Neural cell (in vitro differentiated cells): ENCODE results near the gene RASAL2.

Experiments used
- EP300 ChIP-seq: fragments of 450-650 bp; conservative IDR thresholded peaks from 2 replicates; pipeline ENCODE4 v1.6.1; 2014; ENCODE audit warnings: antibody characterized with exemption, mild to moderate bottlenecking, moderate library complexity; ENCODE audit not compliant: poor library complexity, severe bottlenecking
- EZH2 ChIP-seq: fragments of 200-600, 300-800 bp; shearing (Covaris generic), sonication (generic); IDR thresholded peaks from 2 replicates; pipeline ENCODE4 v1.6.1; 2014; ENCODE audit warnings: antibody characterized with exemption, low read length, borderline replicate concordance, mild to moderate bottlenecking; ENCODE audit not compliant: insufficient read depth, poor library complexity, severe bottlenecking
- POLR2AphosphoS5 ChIP-seq: IDR thresholded peaks from 2 replicates; pipeline ENCODE4 v1.6.1; 2012
- RAD21 ChIP-seq: fragments of 450-650 bp; conservative IDR thresholded peaks from 2 replicates; pipeline ENCODE4 v1.6.1; 2014; ENCODE audit warnings: antibody characterized with exemption, mild to moderate bottlenecking, moderate library complexity
- TAF1 ChIP-seq: IDR thresholded peaks from 2 replicates; pipeline ENCODE4 v1.6.1; 2012; ENCODE audit warnings: low read depth
- TF ChIP-seq, protein P1 (sequence below): fragments of 450-650 bp; IDR thresholded peaks from 2 replicates; pipeline ENCODE4 v1.5.1; 2014; ENCODE audit warnings: antibody characterized with exemption, mild to moderate bottlenecking, moderate library complexity; ENCODE audit not compliant: poor library complexity, severe bottlenecking
- TF ChIP-seq, protein P2 (sequence below): IDR thresholded peaks from 2 replicates; pipeline ENCODE4 v1.6.1; 2012; ENCODE audit warnings: borderline replicate concordance

DNA sequence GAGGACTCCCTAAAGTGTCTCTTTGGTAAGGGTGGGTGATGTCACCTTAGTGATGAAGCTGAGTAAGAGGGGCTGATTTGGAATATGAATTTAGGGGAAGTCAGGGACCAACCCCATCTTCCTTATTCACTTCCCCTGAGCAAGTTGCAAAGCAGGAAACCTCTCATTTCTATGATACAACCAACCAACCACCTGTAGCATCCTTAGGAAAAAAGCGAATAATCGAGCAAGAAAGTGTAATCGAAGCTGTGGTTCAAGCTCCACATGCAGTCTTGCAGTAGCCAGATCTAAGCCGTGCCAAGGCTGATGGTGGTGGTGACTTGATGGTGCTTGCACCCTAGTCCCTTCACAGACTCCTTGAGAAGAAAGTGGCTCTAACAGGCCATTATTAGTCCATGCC is 422.2 kb downstream of the RASAL2 start:
- no peak for TF ChIP-seq EZH2
- TF ChIP-seq, protein P1, sequence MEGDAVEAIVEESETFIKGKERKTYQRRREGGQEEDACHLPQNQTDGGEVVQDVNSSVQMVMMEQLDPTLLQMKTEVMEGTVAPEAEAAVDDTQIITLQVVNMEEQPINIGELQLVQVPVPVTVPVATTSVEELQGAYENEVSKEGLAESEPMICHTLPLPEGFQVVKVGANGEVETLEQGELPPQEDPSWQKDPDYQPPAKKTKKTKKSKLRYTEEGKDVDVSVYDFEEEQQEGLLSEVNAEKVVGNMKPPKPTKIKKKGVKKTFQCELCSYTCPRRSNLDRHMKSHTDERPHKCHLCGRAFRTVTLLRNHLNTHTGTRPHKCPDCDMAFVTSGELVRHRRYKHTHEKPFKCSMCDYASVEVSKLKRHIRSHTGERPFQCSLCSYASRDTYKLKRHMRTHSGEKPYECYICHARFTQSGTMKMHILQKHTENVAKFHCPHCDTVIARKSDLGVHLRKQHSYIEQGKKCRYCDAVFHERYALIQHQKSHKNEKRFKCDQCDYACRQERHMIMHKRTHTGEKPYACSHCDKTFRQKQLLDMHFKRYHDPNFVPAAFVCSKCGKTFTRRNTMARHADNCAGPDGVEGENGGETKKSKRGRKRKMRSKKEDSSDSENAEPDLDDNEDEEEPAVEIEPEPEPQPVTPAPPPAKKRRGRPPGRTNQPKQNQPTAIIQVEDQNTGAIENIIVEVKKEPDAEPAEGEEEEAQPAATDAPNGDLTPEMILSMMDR, result no peak
- no peak for TF ChIP-seq POLR2AphosphoS5
- TF ChIP-seq EP300, result no peak
- TF ChIP-seq, protein P2, sequence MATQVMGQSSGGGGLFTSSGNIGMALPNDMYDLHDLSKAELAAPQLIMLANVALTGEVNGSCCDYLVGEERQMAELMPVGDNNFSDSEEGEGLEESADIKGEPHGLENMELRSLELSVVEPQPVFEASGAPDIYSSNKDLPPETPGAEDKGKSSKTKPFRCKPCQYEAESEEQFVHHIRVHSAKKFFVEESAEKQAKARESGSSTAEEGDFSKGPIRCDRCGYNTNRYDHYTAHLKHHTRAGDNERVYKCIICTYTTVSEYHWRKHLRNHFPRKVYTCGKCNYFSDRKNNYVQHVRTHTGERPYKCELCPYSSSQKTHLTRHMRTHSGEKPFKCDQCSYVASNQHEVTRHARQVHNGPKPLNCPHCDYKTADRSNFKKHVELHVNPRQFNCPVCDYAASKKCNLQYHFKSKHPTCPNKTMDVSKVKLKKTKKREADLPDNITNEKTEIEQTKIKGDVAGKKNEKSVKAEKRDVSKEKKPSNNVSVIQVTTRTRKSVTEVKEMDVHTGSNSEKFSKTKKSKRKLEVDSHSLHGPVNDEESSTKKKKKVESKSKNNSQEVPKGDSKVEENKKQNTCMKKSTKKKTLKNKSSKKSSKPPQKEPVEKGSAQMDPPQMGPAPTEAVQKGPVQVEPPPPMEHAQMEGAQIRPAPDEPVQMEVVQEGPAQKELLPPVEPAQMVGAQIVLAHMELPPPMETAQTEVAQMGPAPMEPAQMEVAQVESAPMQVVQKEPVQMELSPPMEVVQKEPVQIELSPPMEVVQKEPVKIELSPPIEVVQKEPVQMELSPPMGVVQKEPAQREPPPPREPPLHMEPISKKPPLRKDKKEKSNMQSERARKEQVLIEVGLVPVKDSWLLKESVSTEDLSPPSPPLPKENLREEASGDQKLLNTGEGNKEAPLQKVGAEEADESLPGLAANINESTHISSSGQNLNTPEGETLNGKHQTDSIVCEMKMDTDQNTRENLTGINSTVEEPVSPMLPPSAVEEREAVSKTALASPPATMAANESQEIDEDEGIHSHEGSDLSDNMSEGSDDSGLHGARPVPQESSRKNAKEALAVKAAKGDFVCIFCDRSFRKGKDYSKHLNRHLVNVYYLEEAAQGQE, result no peak
- no peak for TF ChIP-seq RAD21
- no peak for TF ChIP-seq TAF1
